Measurements from ENCODE around the gene UBR4.

- TF ChIP-seq FOXM1 (IDR thresholded peaks at IDR 0.05; ENCODE audit: borderline replicate concordance, low read depth), result no peak
- no peak for TF ChIP-seq REST (IDR thresholded peaks at IDR 0.05; ENCODE audit: low read depth)
- no peak for TF ChIP-seq EP300 (IDR thresholded peaks at IDR 0.05; ENCODE audit: borderline replicate concordance)
- TF ChIP-seq CREB1 (IDR thresholded peaks at IDR 0.05; ENCODE audit: low read depth), result no peak
- TF ChIP-seq NFIC (IDR thresholded peaks at IDR 0.05), result no peak
- no peak for TF ChIP-seq YY1 (IDR thresholded peaks at IDR 0.05; ENCODE audit: low read depth)
- no peak for TF ChIP-seq EGR1 (IDR thresholded peaks at IDR 0.05)
- no peak for TF ChIP-seq TCF12 (IDR thresholded peaks at IDR 0.05; ENCODE audit: low read depth)
- no peak for TF ChIP-seq RAD21 (IDR thresholded peaks at IDR 0.05; ENCODE audit: low read depth)
- TF ChIP-seq CEBPB (IDR thresholded peaks at IDR 0.05), result no peak
- TF ChIP-seq TAF1 (IDR thresholded peaks at IDR 0.05; ENCODE audit: low read depth), result no peak
Observed at GRCh38 chr1:19138331-19138730, 71.7 kb downstream of the UBR4 start.
